Measurements from ENCODE around the gene PEX10. TPM values are rescaled to one million over a fixed set of nuclear protein-coding genes. Genes with fewer than 3 reads are reported as not detected.

Gene PEX10
- total RNA-seq, 1 experiment from 2014 or later, result 24.3 TPM

DNA sequence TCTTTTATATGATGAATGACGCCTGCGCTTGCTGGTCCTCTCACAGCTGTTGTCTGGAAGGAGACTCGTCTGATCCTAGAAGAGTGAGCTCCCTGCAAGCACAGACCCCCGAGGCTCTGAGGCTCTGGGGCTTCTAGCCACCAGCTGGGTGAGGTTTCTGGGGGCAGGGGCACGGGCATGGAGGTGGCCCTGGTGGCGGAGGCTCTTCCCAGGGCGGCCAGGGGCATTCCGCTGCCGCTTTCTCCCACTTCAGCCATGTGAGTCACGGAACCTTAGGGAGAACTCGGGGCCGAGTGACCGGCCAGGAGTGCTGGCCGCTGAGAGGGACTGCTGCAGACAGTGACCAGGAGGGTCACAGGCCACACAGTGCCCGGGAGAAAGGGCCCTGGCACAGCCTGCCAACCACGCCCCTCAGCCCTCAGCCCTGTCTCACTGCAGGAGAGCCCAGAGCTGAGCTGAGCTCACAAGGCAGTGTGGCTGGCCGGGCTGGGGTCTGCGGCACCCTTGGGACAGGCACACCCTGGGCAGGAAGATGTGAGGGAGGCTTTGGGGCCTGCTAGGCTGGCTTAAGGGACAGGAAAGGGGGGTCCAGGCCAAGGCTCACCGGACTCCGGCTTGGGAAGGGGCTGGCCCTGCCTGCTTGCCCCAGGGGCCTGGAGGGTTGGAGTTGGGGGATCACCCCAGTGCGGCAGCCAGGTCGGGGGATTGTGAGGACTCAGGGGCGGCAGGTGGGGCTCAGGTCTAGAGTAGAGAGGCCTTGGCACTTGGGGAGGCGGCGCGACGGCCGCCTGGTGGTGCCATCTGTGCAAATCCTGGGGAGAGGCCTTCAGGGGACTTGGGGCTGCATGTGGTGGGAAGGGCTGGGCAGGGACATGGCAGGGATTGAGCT, 56.7 kb downstream of the PEX10 start:
- intact Hi-C loops (cut with micrococcal nuclease; ENCODE audit: unreplicated experiment), result no loop called here
- CTCF ChIA-PET, result no interaction called here
- no peak for DNase-seq

DNA sequence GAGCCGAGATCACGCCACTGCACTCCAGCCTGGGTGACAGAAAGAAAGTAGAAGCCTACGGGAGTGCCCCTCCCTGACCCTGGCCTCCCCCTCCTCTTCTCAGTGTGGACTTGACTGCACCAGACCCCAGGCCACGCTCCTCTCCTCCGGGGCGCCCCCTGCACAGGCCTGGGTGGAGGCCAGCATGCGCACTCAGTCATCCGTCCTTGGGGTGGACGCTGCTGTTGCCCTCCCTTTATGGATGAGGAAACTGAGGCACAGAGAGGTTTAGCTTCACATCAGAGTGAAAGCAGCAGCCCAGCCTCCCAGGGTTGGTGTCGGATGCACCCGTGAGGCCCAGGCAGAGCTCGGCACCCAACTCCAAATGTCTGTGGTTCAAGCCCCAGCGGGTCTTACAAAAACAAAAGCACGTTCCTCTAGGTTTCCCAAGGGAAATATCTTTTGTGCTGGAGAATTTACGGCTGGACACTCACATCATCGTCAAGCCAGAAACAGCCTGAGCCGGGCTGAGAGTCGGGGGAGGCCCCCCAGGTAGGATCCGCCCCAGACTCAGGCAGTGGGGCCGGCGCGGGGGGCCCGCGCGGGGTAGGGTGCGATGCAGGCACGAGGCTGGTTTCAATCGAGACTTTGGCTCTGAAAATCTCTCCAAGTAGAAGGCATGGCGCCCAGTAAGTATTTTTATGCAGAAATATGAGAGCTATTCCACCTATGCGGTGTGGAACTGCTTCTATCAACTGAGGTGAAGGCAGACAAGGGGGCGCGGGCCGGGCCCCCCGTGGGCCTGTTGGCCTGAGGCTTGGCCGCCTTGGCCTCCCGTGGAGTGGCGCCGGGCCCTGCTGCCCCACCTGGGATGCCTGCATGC, 57.6 kb downstream of the PEX10 start:
- no peaks in the 10 kb centered on the region for H3K9me2 ChIP-seq (ENCODE audit: insufficient read depth)
- no peak for DNase-seq
- H4K20me1 ChIP-seq (ENCODE audit: insufficient read depth), result no peaks in the 10 kb centered on the region
- H3K4me3 ChIP-seq, result no peak overlapping the region
- intact Hi-C loops (cut with micrococcal nuclease; ENCODE audit: unreplicated experiment), result no loop called here
- H3K79me2 ChIP-seq (ENCODE audit: low read depth), result no peaks in the 10 kb centered on the region
- H2AFZ ChIP-seq, result no peak overlapping the region
- no peaks in the 10 kb centered on the region for H3K4me1 ChIP-seq (replicated peaks; ENCODE audit: insufficient read depth)
- CTCF ChIA-PET, result no interaction called here
- no TSS peak for BruUV-seq (replicated peaks)
- no peaks in the 10 kb centered on the region for H3K9me3 ChIP-seq (ENCODE audit: insufficient read depth, low read depth)
- TF ChIP-seq, protein P1, sequence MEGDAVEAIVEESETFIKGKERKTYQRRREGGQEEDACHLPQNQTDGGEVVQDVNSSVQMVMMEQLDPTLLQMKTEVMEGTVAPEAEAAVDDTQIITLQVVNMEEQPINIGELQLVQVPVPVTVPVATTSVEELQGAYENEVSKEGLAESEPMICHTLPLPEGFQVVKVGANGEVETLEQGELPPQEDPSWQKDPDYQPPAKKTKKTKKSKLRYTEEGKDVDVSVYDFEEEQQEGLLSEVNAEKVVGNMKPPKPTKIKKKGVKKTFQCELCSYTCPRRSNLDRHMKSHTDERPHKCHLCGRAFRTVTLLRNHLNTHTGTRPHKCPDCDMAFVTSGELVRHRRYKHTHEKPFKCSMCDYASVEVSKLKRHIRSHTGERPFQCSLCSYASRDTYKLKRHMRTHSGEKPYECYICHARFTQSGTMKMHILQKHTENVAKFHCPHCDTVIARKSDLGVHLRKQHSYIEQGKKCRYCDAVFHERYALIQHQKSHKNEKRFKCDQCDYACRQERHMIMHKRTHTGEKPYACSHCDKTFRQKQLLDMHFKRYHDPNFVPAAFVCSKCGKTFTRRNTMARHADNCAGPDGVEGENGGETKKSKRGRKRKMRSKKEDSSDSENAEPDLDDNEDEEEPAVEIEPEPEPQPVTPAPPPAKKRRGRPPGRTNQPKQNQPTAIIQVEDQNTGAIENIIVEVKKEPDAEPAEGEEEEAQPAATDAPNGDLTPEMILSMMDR (conservative IDR thresholded peaks at IDR 0.05), result no peak
- no peak for TF ChIP-seq EZH2 (IDR thresholded peaks at IDR 0.05; ENCODE audit: low read depth)
- POLR2A ChIA-PET (ENCODE audit: unreplicated experiment), result no interaction called here
- no peaks in the 10 kb centered on the region for H3K36me3 ChIP-seq (ENCODE audit: low read depth)
- H3F3A ChIP-seq (ENCODE audit: insufficient read depth, low read depth), result peaks cover 8% of the 10 kb centered on the region; the same call in 1 of the 2 replicates
- no peak overlapping the region for H3K27ac ChIP-seq
- no peak overlapping the region for H3K4me2 ChIP-seq
- H3K27me3 ChIP-seq (ENCODE audit: insufficient read depth, low read depth), result no peaks in the 10 kb centered on the region

More for the DNA sequence above, 56.7 kb downstream of the PEX10 start:
- no peaks in the 10 kb centered on the region for H3K4me1 ChIP-seq (replicated peaks; ENCODE audit: insufficient read depth)
- no peaks in the 10 kb centered on the region for H3K9me2 ChIP-seq (ENCODE audit: insufficient read depth)
- POLR2A ChIA-PET (ENCODE audit: unreplicated experiment), result no interaction called here
- H4K20me1 ChIP-seq (ENCODE audit: insufficient read depth), result no peaks in the 10 kb centered on the region
- H3F3A ChIP-seq (ENCODE audit: insufficient read depth, low read depth), result no peaks in the 10 kb centered on the region
- H3K27ac ChIP-seq, result no peak overlapping the region
- no peaks in the 10 kb centered on the region for H3K27me3 ChIP-seq (ENCODE audit: insufficient read depth, low read depth)
- H3K4me3 ChIP-seq, result no peak overlapping the region
- no peaks in the 10 kb centered on the region for H3K79me2 ChIP-seq (ENCODE audit: low read depth)
- no peaks in the 10 kb centered on the region for H3K9me3 ChIP-seq (ENCODE audit: insufficient read depth, low read depth)
- no peak overlapping the region for H3K4me2 ChIP-seq
- H2AFZ ChIP-seq, result no peak overlapping the region
- TF ChIP-seq, protein P1 (conservative IDR thresholded peaks at IDR 0.05), result no peak
- TF ChIP-seq EZH2 (IDR thresholded peaks at IDR 0.05; ENCODE audit: low read depth), result no peak
- no TSS peak for BruUV-seq (replicated peaks)
- H3K36me3 ChIP-seq (ENCODE audit: low read depth), result no peaks in the 10 kb centered on the region

Other genes with a start within 250 kb of the PEX10 start
- gene FAAP20, start 217.8 kb downstream of the PEX10 start, total RNA-seq (2021), result 72.1 and 97.1 TPM in 2 replicates
- 36.2 and 39.1 TPM in 2 replicates for gene SKI, start 184.2 kb downstream of the PEX10 start, total RNA-seq (2021)
- gene MORN1, start 21.0 kb downstream of the PEX10 start, total RNA-seq (2021), result 47.8 and 51.0 TPM in 2 replicates
- gene RER1, start 20.7 kb downstream of the PEX10 start, total RNA-seq (2021), result 109 and 131 TPM in 2 replicates
- 0.98 and 1.5 TPM in 2 replicates for gene PLCH2, start 63.7 kb upstream of the PEX10 start, total RNA-seq (2021)
- gene PANK4, start 114.0 kb upstream of the PEX10 start, total RNA-seq (2021), result 20.5 and 33.4 TPM in 2 replicates
- gene HES5, start 117.7 kb upstream of the PEX10 start, total RNA-seq (2021), result not detected in 2 replicates
- gene TNFRSF14, start 143.8 kb upstream of the PEX10 start, total RNA-seq (2021), result 9.9 and 13.8 TPM in 2 replicates
- gene PRXL2B, start 174.2 kb upstream of the PEX10 start, total RNA-seq (2021), result 26.1 and 35.3 TPM in 2 replicates
- 2.7 and 4.9 TPM in 2 replicates for gene MMEL1, start 220.5 kb upstream of the PEX10 start, total RNA-seq (2021)

Measured in PC-9 (cell line).